Omental fat pad (tissue), 4 donors: ENCODE data around the gene ITGA1. TPM values are rescaled to one million over a fixed set of nuclear protein-coding genes. Genes with fewer than 3 reads are reported as not detected.
A peak's percentile ranks its signal among the peaks of the same experiment; 100 is the strongest.

Experiments used
- ATAC-seq: fragments of 150-250 bp; one replicate; pipeline ENCODE4 v1.9.1; 2016; ENCODE audit warnings: mild to moderate bottlenecking, moderate library complexity; ENCODE audit not compliant: low FRiP score
- DNase-seq: peaks from one replicate; pipeline ENCODE4 v3.0.0-alpha.2; 2019; ENCODE audit warnings: low spot score
- CTCF ChIP-seq, 3 donors: fragments of 450-650 bp; IDR thresholded peaks; one replicate each; pipeline ENCODE4 v1.5.1; 2016 to 2017; ENCODE audit warnings: antibody characterized with exemption in 3 of 3, mild to moderate bottlenecking in 3 of 3, moderate library complexity in 2 of 3
- total RNA-seq, 4 donors: library from RNA; depleted of rRNA; stranded (reverse); fragments of >200 nt; gene quantifications; one replicate each; pipeline ENCODE4 v1.1.0, GENCODE V29; 2016

The ITGA1 gene
- total RNA-seq, 4 donors from 2014 or later = 23.0 to 181 (median 55.0) TPM

- ATAC-seq (peak; percentile 75), DNase-seq (no peak)
- TF ChIP-seq CTCF (IDR thresholded peaks at IDR 0.05) = no peak
Observed at GRCh38 chr5:52989025-52989780, 201.5 kb downstream of the ITGA1 start, which contains the start of gene ITGA2. Gene ITGA2 (plus strand): TSS chr5:52989352. CDS start chr5:52989469, 117 bp downstream.

- DNase-seq = no peak
- peak; percentile 50 for ATAC-seq
- TF ChIP-seq CTCF (IDR thresholded peaks at IDR 0.05) = no peak
Observed at GRCh38 chr5:52989781-52990527, 202.2 kb downstream of the ITGA1 start.

GRCh38 chr5:52990528-52990925 is 202.8 kb downstream of the ITGA1 start:
- no peak for ATAC-seq
- TF ChIP-seq CTCF (IDR thresholded peaks at IDR 0.05) = no peak
- DNase-seq = no peak

- DNase-seq = no peak
- no peak for TF ChIP-seq CTCF (IDR thresholded peaks at IDR 0.05)
- no peak for ATAC-seq
Observed at GRCh38 chr5:52993367-52993766, 205.7 kb downstream of the ITGA1 start.

- ATAC-seq (no peak), DNase-seq (no peak)
- TF ChIP-seq CTCF (IDR thresholded peaks at IDR 0.05) = no peak
Observed at GRCh38 chr5:52994266-52994665, 206.6 kb downstream of the ITGA1 start.

- no peak for TF ChIP-seq CTCF (IDR thresholded peaks at IDR 0.05)
- DNase-seq (no peak), ATAC-seq (no peak)
Observed at GRCh38 chr5:52995095-52995494, 207.4 kb downstream of the ITGA1 start.
